ENCODE data around the gene AFF3. TPM values are rescaled to one million over a fixed set of nuclear protein-coding genes. Genes with fewer than 3 reads are reported as not detected.

AFF3 gene
- total and polyA plus RNA-seq, 2 of the 4 experiments (the other 2 are of a cell fraction): 12.9 to 14.3 TPM

DNA sequence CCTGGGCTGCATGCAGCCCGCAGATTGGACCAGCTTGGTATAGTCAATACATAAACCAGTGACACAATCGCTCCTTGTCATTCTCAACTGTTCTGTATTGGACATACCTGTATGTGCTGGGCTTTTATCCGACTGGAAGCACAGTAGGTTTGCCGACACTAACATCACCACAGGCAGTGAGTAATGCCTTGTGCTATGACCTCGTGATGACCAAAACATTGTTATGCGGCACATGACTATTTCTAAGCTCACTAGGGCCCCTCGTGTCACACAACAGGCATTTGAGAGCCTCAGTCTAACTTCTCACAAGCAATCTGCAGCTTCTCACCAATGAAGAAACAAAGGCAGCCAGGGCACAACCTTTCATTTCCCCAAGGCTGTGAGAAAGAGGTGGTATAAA lies 320.8 kb downstream of the AFF3 start (continued):
- peak; percentile 92 for TF ChIP-seq BHLHE40 (IDR thresholded peaks at IDR 0.05; ENCODE audit: low read depth, low read length)
- TF ChIP-seq FOS (IDR thresholded peaks at IDR 0.05; ENCODE audit: low read depth, low read length): peak; percentile 44
- no peak for TF ChIP-seq POLR2A (IDR thresholded peaks at IDR 0.05; ENCODE audit: low read depth, low read length)
- no peak for TF ChIP-seq CHD1 (IDR thresholded peaks at IDR 0.05; ENCODE audit: low read depth, low read length)

DNA sequence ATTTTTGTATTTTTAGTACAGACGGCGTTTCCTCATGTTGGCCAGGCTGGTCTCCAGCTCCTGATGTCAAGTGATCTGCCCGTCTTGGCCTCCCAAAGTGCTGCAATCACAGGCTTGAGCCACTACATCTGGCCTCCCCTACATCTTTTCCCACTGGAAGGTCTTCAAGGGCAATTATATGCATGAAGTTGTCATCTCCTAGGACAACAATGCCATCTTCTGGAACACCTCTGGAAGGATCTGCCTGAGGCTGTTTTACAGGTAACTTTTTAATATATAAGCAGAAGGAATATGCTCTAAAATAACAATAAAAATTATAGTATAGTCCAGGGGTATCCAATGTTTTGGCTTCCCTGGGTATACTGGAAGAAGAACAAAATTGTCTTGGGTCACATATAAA lies 321.4 kb downstream of the AFF3 start:
- intact Hi-C loops (cut with micrococcal nuclease) (no loop called here), in situ Hi-C loops (cut with MboI; ENCODE audit: low sequenced_read_pairs) (no loop called here), dilution Hi-C loops (cut with HindIII; ENCODE audit: low sequenced_read_pairs, unreplicated experiment) (no loop called here)
- Histone ChIP-seq H3K14ac (replicated peaks; ENCODE audit: low read depth, low read length) (peak overlapping the region; percentile 58; the same call in 1 of the 2 replicates), H3K4me1 (ENCODE audit: control insufficient read depth, insufficient read depth, low read length) (peaks cover 12% of the 10 kb centered on the region), H3K23ac (ENCODE audit: low read depth, low read length) (no peak overlapping the region), H3K56ac (ENCODE audit: extremely low read depth, insufficient read depth, low read length) (no peak overlapping the region), H2BK120ac (ENCODE audit: low read depth, low read length) (peak overlapping the region; percentile 65; the same call in 1 of the 2 replicates), H3K27me3 (ENCODE audit: control insufficient read depth, insufficient read depth, low read length) (no peaks in the 10 kb centered on the region), H3K4me3 (ENCODE audit: insufficient read depth, low read depth, low read length) (no peak overlapping the region), H3K4me2 (ENCODE audit: low read depth, low read length) (no peak overlapping the region), H3K4ac (ENCODE audit: low read depth, low read length) (peak overlapping the region; percentile 46), H4K91ac (ENCODE audit: insufficient read depth, low read depth, low read length) (peak overlapping the region; percentile 58), H4K8ac (ENCODE audit: low read depth in 2 of 2, low read length in 2 of 2) (no peak overlapping the region; a peak in 1 of 4 replicates), H3K36me3 (ENCODE audit: control insufficient read depth, insufficient read depth, low read length) (peaks cover 12% of the 10 kb centered on the region), H2BK5ac (ENCODE audit: low read depth, low read length, poor library complexity, severe bottlenecking) (no peak overlapping the region), H2AFZ (replicated peaks; ENCODE audit: low read length, poor library complexity) (no peak overlapping the region), H3K18ac (ENCODE audit: low read depth, low read length) (no peak overlapping the region), H2BK15ac (ENCODE audit: low read depth, low read length) (no peak overlapping the region), H3K79me1 (ENCODE audit: low read depth in 1 of 2, low read length in 2 of 2) (peaks cover 4 to 22% of the 10 kb centered on the region in 2 experiments), H4K5ac (ENCODE audit: low read depth, low read length) (peak overlapping the region; percentile 45; the same call in 1 of the 2 replicates), H3K9ac (ENCODE audit: low read depth, low read length) (no peak overlapping the region), H4K20me1 (ENCODE audit: insufficient read depth, low read length) (no peaks in the 10 kb centered on the region), H2BK20ac (ENCODE audit: low read depth, low read length) (peak overlapping the region; percentile 66; the same call in 1 of the 2 replicates), H2AK9ac (replicated peaks; ENCODE audit: low read depth, low read length, poor library complexity) (no peak overlapping the region), H2AK5ac (ENCODE audit: low read depth, low read length) (peak overlapping the region; percentile 23; the same call in 1 of the 2 replicates), H3K27ac (ENCODE audit: insufficient read depth, low read length) (no peak overlapping the region), H3K9me1 (ENCODE audit: insufficient read depth, low read length) (peaks cover 11% of the 10 kb centered on the region), H3K9me3 (ENCODE audit: control insufficient read depth, insufficient read depth, low read length) (no peaks in the 10 kb centered on the region)
- ATAC-seq (ENCODE audit: low read depth): no peak
- BruUV-seq (replicated peaks): no TSS peak
- POLR2A ChIA-PET (ENCODE audit: unreplicated experiment): no interaction called here
- CTCF ChIA-PET: interaction anchor here (0.7 kb wide), 1 partner anchor 271 kb away, joined by 3 read pairs; no protein-coding TSS in a partner anchor
- WGBS, 2 experiments (ENCODE audit: extremely low coverage in 2 of 2, insufficient read length in 1 of 2): no CpG with 5 or more reads among the region's 3 CpGs
- no peak for DNase-seq
- TF ChIP-seq, protein P1, sequence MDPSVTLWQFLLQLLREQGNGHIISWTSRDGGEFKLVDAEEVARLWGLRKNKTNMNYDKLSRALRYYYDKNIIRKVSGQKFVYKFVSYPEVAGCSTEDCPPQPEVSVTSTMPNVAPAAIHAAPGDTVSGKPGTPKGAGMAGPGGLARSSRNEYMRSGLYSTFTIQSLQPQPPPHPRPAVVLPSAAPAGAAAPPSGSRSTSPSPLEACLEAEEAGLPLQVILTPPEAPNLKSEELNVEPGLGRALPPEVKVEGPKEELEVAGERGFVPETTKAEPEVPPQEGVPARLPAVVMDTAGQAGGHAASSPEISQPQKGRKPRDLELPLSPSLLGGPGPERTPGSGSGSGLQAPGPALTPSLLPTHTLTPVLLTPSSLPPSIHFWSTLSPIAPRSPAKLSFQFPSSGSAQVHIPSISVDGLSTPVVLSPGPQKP (IDR thresholded peaks at IDR 0.05; ENCODE audit: borderline replicate concordance, low read depth, low read length): no peak
- TF ChIP-seq NFE2L2 (IDR thresholded peaks at IDR 0.05; ENCODE audit: low read depth, low read length): no peak
- TF ChIP-seq CHD1 (IDR thresholded peaks at IDR 0.05; ENCODE audit: low read depth, low read length): no peak
- TF ChIP-seq RFX5 (IDR thresholded peaks at IDR 0.05; ENCODE audit: low read depth, low read length): no peak
- no peak for TF ChIP-seq MAZ (IDR thresholded peaks at IDR 0.05; ENCODE audit: borderline replicate concordance, low read depth, low read length)
- no peak for TF ChIP-seq CEBPB (IDR thresholded peaks at IDR 0.05; ENCODE audit: low read depth, low read length)
- no peak for TF ChIP-seq SMC3 (IDR thresholded peaks at IDR 0.05; ENCODE audit: low read depth, low read length)
- no peak for TF ChIP-seq BHLHE40 (IDR thresholded peaks at IDR 0.05; ENCODE audit: low read depth, low read length)
- TF ChIP-seq FOS (IDR thresholded peaks at IDR 0.05; ENCODE audit: low read depth, low read length): no peak
- TF ChIP-seq, protein P2, sequence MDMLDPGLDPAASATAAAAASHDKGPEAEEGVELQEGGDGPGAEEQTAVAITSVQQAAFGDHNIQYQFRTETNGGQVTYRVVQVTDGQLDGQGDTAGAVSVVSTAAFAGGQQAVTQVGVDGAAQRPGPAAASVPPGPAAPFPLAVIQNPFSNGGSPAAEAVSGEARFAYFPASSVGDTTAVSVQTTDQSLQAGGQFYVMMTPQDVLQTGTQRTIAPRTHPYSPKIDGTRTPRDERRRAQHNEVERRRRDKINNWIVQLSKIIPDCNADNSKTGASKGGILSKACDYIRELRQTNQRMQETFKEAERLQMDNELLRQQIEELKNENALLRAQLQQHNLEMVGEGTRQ (IDR thresholded peaks at IDR 0.05; ENCODE audit: low read depth, low read length): no peak
- TF ChIP-seq POLR2A (IDR thresholded peaks at IDR 0.05; ENCODE audit: low read depth, low read length): no peak
- no peak for TF ChIP-seq RCOR1 (IDR thresholded peaks at IDR 0.05; ENCODE audit: insufficient replicate concordance, low read length)
- TF ChIP-seq RAD21 (IDR thresholded peaks at IDR 0.05; ENCODE audit: low read length): no peak

Data from IMR-90 (cell line).